Left renal cortex interstitium (tissue), 4 donors: ENCODE data around the gene COL9A3. TPM values are rescaled to one million over a fixed set of nuclear protein-coding genes. Genes with fewer than 3 reads are reported as not detected.

Source experiments
- DNase-seq, 4 donors: peaks; one replicate each; pipeline ENCODE4 v3.0.0-alpha.2; 2013; ENCODE audit warnings: low read depth in 4 of 4, low spot score in 2 of 4, missing footprints in 1 of 4
- polyA plus RNA-seq, 4 donors: library from polyadenylated mRNA; unstranded; fragments of 120-200 nt; gene quantifications; one replicate each; pipeline ENCODE4 v1.2.1, GENCODE V29; 2013; ENCODE audit not compliant: insufficient read length in 4 of 4

COL9A3 gene
- polyA plus RNA-seq, 4 donors, result 19.3 to 29.5 (median 24.9) TPM

DNA sequence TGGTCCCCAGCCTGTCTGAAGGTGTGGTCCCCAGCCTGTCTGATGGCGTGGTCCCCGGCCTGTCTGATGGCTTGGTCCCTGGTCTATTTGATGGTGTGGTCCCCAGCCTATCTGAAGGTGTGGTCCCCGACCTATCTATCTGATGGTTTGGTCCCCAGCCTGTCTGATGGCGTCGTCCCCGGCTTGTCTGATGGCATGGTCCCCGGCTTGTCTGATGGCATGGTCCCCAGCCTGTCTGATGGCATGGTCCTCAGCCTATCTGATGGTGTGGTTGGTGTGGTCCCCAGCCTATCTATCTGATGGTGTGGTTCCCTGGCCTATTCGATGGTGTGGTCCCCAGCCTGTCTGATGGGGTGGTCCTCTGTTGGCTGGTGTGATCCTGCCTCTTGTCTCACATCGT, 38.8 kb upstream of the COL9A3 start:
- no peak for DNase-seq

GRCh38 chr20:62778601-62779416, 38.0 kb upstream of the COL9A3 start:
- no peak for DNase-seq

DNA sequence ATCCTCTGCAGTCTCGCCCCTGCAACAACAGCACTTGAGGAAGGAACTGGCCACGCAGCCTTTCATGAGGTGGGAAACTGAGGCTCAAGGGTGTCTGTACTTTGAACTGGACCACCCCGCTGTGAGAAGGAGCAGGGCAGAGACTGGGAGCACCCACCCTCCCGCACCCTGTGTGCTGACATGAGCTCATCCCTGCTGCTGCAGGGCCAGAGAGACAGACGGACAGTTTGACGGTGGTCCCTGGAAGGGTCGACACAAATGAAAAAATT, 37.5 kb upstream of the COL9A3 start:
- DNase-seq, result no peak

- DNase-seq, result no peak
Observed at GRCh38 chr20:62780204-62780603, 36.6 kb upstream of the COL9A3 start.

DNA sequence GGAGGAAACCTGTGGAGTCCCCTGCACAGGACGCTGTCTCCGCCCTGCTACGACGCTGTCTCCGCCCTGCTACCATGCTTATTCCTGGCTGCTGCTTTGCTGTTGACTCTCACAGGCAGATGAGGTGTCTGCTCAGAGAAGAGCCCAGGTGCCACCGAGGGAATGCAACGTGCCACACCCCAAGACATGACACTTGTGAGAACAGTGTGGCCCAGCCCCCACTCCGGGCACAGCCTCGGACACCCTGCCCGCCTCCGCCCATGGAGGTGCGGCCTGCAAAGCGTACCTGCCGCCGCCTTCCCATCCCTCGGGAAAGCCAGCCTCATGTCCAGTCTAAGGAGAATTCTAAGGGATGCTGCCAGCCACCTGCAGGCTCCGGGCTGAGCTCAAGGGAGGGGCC, 36.2 kb upstream of the COL9A3 start:
- DNase-seq, result no peak

DNA sequence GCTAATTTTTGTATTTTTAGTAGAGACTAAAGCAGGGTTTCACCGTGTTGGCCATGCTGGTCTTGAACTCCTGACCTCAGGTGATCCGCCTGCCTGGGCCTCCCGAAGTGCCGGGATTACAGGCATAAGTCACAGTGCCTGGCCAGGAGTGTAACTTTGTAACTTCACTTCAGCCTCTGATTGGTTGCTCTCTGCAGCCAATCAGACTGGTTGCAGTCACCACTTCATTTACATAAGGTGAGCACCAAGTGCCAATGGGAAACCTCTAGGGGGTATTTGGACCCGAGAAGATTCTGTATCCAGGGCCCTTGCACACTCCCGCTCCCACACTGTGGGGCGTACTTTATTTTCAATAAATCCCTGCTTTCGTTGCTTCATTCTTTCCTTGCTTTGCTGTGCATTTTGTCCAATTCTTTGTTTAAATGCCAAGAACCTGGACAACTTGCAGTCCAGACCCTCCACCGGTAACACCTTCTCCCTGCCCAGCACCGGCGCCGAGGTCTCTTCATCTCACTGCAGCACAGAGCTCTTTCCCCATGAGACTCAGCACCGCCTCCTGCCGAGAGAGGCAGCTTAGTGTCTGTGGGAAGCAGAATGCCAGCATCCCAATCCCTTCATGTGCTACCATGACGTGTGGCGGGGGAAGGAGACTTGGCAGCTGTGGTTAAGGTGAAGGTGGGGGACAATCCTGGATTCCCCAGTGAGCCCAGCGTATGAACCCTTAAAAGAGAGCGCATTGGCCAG, 34.5 kb upstream of the COL9A3 start:
- no peak for DNase-seq

DNA sequence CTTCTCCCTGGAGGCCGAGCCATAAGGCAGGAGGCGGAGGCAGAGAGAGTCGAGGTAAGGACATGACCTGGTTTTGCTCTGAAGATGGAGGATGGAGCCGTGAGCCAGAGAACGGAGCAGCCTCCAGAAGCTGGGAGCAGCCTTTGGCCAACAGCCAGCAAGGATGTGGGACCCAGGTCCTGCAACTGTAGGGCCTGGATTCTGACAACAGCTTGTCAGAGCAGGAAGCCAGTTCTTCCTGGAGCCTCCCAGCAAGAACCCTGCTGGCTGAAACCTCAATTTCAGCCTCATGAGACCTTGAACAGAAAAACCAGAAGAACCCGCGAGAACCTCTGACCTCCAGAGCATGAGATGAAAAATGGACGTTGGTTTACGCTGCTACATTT, 34.0 kb upstream of the COL9A3 start:
- no peak for DNase-seq

GRCh38 chr20:62784497-62784896, 32.4 kb upstream of the COL9A3 start:
- DNase-seq, result no peak

DNA sequence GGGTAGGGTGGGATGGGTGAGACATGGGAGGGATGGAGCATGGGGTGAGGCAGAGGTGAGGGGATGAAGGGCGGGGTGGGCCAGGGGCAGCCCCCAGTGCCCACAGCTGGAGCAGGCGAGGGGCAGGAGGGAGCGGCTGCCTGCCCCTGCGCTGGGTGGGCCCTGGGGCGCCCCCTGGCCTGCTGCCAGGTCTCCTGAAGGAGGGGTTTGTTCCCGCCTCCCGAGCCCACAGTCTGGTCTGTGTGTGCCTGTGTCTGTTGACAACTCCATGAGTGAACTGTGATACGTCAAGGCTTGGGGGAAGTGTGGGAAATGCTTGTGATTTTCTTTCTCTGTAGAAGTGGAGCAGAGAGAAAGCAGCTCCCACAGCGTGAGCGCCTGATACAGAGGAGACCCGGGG, 31.5 kb upstream of the COL9A3 start:
- no peak for DNase-seq

- DNase-seq, result no peak
Observed at GRCh38 chr20:62786157-62786556, 30.7 kb upstream of the COL9A3 start.

DNA sequence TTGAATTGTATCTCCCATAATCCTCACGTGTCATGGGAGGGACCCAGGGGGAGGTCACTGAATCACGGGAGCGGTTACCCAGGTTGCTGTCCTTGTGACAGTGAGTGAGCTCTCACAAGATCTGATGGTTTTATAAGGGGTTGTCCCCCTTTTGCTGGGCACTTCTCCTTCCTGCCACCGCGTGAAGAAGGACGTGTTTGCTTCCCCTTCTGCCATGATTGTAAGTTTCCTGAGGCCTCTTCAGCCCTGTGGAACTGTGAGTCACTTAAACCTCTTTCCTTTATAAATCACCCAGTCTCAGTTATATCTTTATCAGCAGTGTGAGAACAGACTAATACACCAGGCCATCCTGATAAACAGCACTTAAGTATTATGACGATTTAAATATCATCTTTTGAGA, 29.5 kb upstream of the COL9A3 start:
- DNase-seq, result no peak

- no peak for DNase-seq
Observed at GRCh38 chr20:62787866-62788265, 29.0 kb upstream of the COL9A3 start.

DNA sequence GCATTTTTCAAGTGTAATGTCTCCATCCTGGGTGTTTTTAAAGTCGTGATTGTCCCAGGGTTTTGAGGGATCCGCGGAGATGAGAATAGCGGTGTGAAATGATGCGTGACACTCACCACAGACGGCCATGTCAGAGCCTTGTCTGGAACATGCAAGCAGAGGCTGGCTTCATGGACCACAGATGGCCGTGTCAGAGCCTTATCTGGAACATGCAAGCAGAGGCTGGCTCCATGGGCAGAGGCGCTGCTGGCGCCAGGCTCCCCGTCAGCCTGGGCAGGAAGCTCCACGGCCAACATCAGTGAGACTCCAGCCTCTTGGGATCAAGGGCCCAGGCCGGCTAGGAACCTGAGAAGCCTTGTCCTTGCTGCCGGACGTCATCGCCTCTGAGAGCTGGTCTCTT, 28.2 kb upstream of the COL9A3 start:
- no peak for DNase-seq

GRCh38 chr20:62790075-62790474, 26.8 kb upstream of the COL9A3 start:
- DNase-seq, result no peak

- peak in 3 of 4 donors; percentile 77 to 90 (median 78) for DNase-seq
Observed at GRCh38 chr20:62791301-62792181, 25.3 kb upstream of the COL9A3 start.

GRCh38 chr20:62792182-62792939, 24.5 kb upstream of the COL9A3 start:
- no peak for DNase-seq

DNA sequence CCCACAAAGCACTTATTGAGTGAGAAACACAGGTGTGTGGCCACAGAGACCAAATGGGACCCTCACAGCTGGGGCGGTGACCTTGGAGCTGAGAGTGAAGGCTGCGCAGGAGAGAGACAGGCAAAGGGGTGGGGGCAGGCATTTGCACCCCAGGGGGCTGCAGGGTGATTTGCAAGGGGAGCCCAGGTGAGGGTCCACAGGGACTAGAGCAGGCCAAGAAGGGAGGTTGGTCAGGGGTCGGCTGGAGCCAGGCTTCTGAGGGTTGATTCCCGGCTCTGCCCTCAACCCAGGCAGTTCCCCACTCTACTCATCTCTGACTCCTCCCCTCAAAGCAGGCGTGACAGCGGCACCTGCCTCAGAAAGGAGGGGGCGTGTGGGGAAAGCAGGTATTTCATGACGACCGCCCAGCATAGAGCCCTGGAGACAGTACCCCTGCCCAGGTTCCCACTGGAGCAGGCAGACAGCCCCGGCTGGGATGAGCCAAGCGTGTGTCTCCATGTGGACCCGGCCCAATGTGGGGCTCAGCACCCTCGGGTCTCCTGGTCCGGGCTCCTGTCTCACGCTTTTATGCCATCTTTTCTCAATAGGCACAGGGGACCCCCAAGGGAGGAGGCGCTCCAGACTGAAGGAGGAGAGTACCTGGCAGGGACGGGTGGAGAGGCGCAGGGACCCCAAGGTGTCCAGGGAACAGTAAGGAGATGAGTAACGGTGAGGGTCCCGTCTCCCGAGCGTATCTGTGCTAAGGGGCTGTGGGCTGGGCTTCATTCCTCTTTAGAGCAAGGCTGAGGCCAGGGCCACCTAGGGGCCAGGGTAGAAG, 23.7 kb upstream of the COL9A3 start:
- no peak for DNase-seq

- no peak for DNase-seq
Observed at GRCh38 chr20:62793757-62794006, 23.2 kb upstream of the COL9A3 start.

DNA sequence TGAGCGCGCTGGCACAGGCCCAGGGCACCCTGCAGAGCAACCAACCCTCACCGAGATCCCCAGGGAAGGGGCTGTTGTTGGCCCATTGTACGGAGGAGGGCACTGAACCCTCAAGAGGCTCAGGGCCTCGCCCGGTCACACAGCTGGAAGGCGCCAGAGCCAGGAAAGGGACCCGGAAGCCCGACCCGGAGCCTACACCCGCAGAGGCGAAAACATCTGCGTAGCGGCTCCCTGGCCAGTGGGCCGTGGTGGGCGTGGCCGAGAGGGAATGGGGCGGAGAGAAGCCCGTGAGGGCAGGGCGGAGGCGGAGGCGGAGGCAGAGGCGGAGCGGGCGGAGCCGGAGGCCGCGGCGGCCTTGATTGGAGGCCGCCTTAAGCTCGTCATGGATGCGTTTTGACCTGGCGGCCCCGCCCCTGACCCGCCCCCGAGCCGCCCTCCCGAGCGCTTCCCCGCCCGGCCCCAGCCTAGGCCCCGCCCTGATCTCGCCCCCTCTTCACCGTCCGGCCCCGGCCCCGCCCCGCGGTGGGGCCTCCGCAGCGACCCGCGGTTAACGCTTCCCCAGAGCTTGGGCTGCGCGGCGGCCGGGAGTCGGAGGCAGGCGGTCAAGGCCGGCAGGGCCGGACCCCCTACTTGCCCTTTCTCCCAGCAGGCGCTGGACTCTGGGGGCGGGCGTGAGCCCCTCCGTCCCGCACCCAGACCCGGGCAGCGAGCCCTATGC, 22.7 kb upstream of the COL9A3 start:
- DNase-seq, result peak; percentile 76 to 90 (median 86)
